Neural progenitor cell (in vitro differentiated cells): Measurements from ENCODE around the gene RPS26. TPM values are rescaled to one million over a fixed set of nuclear protein-coding genes. Genes with fewer than 3 reads are reported as not detected.

Experiments used
- DNase-seq: peaks from one replicate; pipeline ENCODE4 v3.0.0-alpha.2; 2016; ENCODE audit warnings: low spot score
- H2AFZ ChIP-seq: fragments of 200-600 bp; sonication (generic); replicated peaks from 2 replicates; pipeline ENCODE4 v1.6.1; 2016; ENCODE audit warnings: antibody characterized with exemption
- H3F3A ChIP-seq: fragments of 200-600 bp; sonication (generic); 2 replicates; pipeline ENCODE4 v1.6.1; 2016; ENCODE audit warnings: antibody characterized with exemption, low read depth
- H3K27ac ChIP-seq: fragments of 200-600 bp; sonication (generic); 2 replicates; pipeline ENCODE4 v1.5.1; 2016; ENCODE audit warnings: mild to moderate bottlenecking
- H3K27me3 ChIP-seq: fragments of 200-600 bp; sonication (generic); 2 replicates; pipeline ENCODE4 v1.6.1; 2016; ENCODE audit warnings: mild to moderate bottlenecking, moderate library complexity
- H3K36me3 ChIP-seq: fragments of 200-600 bp; sonication (generic); 2 replicates; pipeline ENCODE4 v1.5.1; 2016
- H3K4me1 ChIP-seq: fragments of 200-600 bp; sonication (generic); 2 replicates; pipeline ENCODE4 v1.6.1; 2016; ENCODE audit warnings: mixed run types
- H3K4me2 ChIP-seq: fragments of 200-600 bp; sonication (generic); 2 replicates; pipeline ENCODE4 v1.6.1; 2016
- H3K4me3 ChIP-seq: fragments of 200-600 bp; sonication (generic); 2 replicates; pipeline ENCODE4 v1.5.1; 2016
- H3K79me2 ChIP-seq: fragments of 200-600 bp; sonication (generic); 2 replicates; pipeline ENCODE4 v1.6.1; 2016; ENCODE audit warnings: low read depth
- H3K9ac ChIP-seq: fragments of 200-600 bp; sonication (generic); 2 replicates; pipeline ENCODE4 v1.6.1; 2016
- H3K9me3 ChIP-seq: fragments of 200-600 bp; sonication (generic); 2 replicates; pipeline ENCODE4 v1.5.1; 2016; ENCODE audit warnings: low read depth
- H4K20me1 ChIP-seq: fragments of 200-600 bp; sonication (generic); 2 replicates; pipeline ENCODE4 v1.6.1; 2016; ENCODE audit warnings: low read depth
- H3K27ac Mint-ChIP-seq: 3 replicates; pipeline ENCODE4 v1.8.0; 2021; ENCODE audit warnings: mixed read lengths
- H3K27me3 Mint-ChIP-seq: 2 replicates; pipeline ENCODE4 v1.8.0; 2022; ENCODE audit warnings: low read depth, mild to moderate bottlenecking, inconsistent platforms, moderate library complexity, mixed read lengths; ENCODE audit not compliant: insufficient read depth
- H3K36me3 Mint-ChIP-seq: 3 replicates; pipeline ENCODE4 v1.8.0; 2021; ENCODE audit warnings: mixed read lengths
- H3K4me1 Mint-ChIP-seq: 3 replicates; pipeline ENCODE4 v1.8.0; 2021; ENCODE audit warnings: mixed read lengths
- H3K4me3 Mint-ChIP-seq: 3 replicates; pipeline ENCODE4 v1.8.0; 2021; ENCODE audit warnings: mild to moderate bottlenecking, moderate library complexity, mixed read lengths
- H3K9me3 Mint-ChIP-seq: 3 replicates; pipeline ENCODE4 v1.8.0; 2020; ENCODE audit warnings: mixed read lengths
- CTCF ChIP-seq: fragments of 200-600 bp; sonication (generic); IDR thresholded peaks from 2 replicates; pipeline ENCODE4 v1.5.1; 2017; ENCODE audit warnings: antibody characterized with exemption, mild to moderate bottlenecking
- EZH2 ChIP-seq: fragments of 200-600 bp; sonication (generic); IDR thresholded peaks from 2 replicates; pipeline ENCODE4 v1.6.1; 2017; ENCODE audit warnings: antibody characterized with exemption, mild to moderate bottlenecking, moderate library complexity
- EZH2phosphoT487 ChIP-seq: fragments of 200-600 bp; sonication (generic); IDR thresholded peaks from 2 replicates; pipeline ENCODE4 v1.6.1; 2017; ENCODE audit warnings: antibody characterized with exemption
- total RNA-seq: library from RNA; depleted of rRNA; stranded (reverse); fragments of >200 nt; gene quantifications from 2 replicates; pipeline ENCODE4 v1.2.3, GENCODE V29; 2015; ENCODE audit warnings: low replicate concordance

The RPS26 gene
- total RNA-seq, 1 donor from 2014 or later = 721 TPM

GRCh38 chr12:56079723-56080555 is 38.2 kb downstream of the RPS26 start, which contains the start of gene ERBB3:
TSS of gene ERBB3 (plus strand) at chr12:56080165. CDS start at chr12:56080301, 136 bp downstream.
- TF ChIP-seq EZH2 = peak; percentile 25
- peak; percentile 58 for TF ChIP-seq EZH2phosphoT487
- no peak for TF ChIP-seq CTCF
- H3K27ac Mint-ChIP-seq = no peak within 1 kb of the TSS
- H3K4me2 ChIP-seq = peak within 1 kb of the TSS; percentile 98

GRCh38 chr12:56080556-56081138 is 38.9 kb downstream of the RPS26 start:
- Mint-ChIP-seq H3K9me3 (peaks cover 6% of the 10 kb centered on the region), H3K27me3 (peaks cover 23% of the 10 kb centered on the region), H3K4me1 (peaks cover 8% of the 10 kb centered on the region), H3K27ac (no peak overlapping the region), H3K4me3 (peak overlapping the region; percentile 89), H3K36me3 (no peaks in the 10 kb centered on the region)
- peak; percentile 45 for DNase-seq
- no peak overlapping the region for H3K9ac ChIP-seq
- peaks cover 27% of the 10 kb centered on the region for H3F3A ChIP-seq
- peak overlapping the region; percentile 98 for H3K4me2 ChIP-seq
- H3K79me2 ChIP-seq = no peaks in the 10 kb centered on the region
- H3K4me1 ChIP-seq = peaks cover 16% of the 10 kb centered on the region
- H3K27ac ChIP-seq = no peak overlapping the region
- no peaks in the 10 kb centered on the region for H3K9me3 ChIP-seq
- peaks cover 25% of the 10 kb centered on the region for H3K27me3 ChIP-seq
- peak overlapping the region; percentile 98 for H2AFZ ChIP-seq
- no peak for TF ChIP-seq CTCF
- TF ChIP-seq EZH2phosphoT487 = no peak
- TF ChIP-seq EZH2 = no peak
- no peaks in the 10 kb centered on the region for H3K36me3 ChIP-seq
- H4K20me1 ChIP-seq = no peaks in the 10 kb centered on the region
- H3K4me3 ChIP-seq = peak overlapping the region; percentile 75

More at GRCh38 chr12:56079723-56080555, 38.2 kb downstream of the RPS26 start, which contains the start of gene ERBB3:
- Histone ChIP-seq H3K9ac (no peak within 1 kb of the TSS), H3K27ac (no peak within 1 kb of the TSS), H3K9me3 (no peaks in the 10 kb centered on the region), H2AFZ (peak within 1 kb of the TSS; percentile 98), H3K36me3 (no peaks in the 10 kb centered on the region), H3K4me1 (peaks cover 16% of the 10 kb centered on the region), H3K79me2 (no peaks in the 10 kb centered on the region), H4K20me1 (no peaks in the 10 kb centered on the region), H3K4me3 (peak within 1 kb of the TSS; percentile 75), H3K27me3 (peaks cover 25% of the 10 kb centered on the region), H3F3A (peaks cover 27% of the 10 kb centered on the region)
- Mint-ChIP-seq H3K27me3 (peaks cover 23% of the 10 kb centered on the region), H3K9me3 (peaks cover 6% of the 10 kb centered on the region), H3K4me1 (peaks cover 8% of the 10 kb centered on the region), H3K36me3 (no peaks in the 10 kb centered on the region), H3K4me3 (peak within 1 kb of the TSS; percentile 89)
- DNase-seq = peak; percentile 78

GRCh38 chr12:56081393-56082347 is 40.0 kb downstream of the RPS26 start:
- Histone ChIP-seq H3K4me2 (peak overlapping the region; percentile 46), H3K27ac (no peak overlapping the region), H3K36me3 (no peaks in the 10 kb centered on the region), H3K4me1 (peaks cover 16% of the 10 kb centered on the region), H3K79me2 (no peaks in the 10 kb centered on the region), H3K27me3 (peaks cover 25% of the 10 kb centered on the region), H2AFZ (no peak overlapping the region), H4K20me1 (no peaks in the 10 kb centered on the region), H3K9me3 (no peaks in the 10 kb centered on the region), H3F3A (peaks cover 27% of the 10 kb centered on the region), H3K9ac (no peak overlapping the region), H3K4me3 (no peak overlapping the region)
- Mint-ChIP-seq H3K36me3 (no peaks in the 10 kb centered on the region), H3K4me1 (peaks cover 8% of the 10 kb centered on the region), H3K9me3 (peaks cover 5% of the 10 kb centered on the region), H3K27ac (no peak overlapping the region), H3K4me3 (peak overlapping the region; percentile 89), H3K27me3 (peaks cover 23% of the 10 kb centered on the region)
- TF ChIP-seq EZH2phosphoT487 (no peak), CTCF (no peak), EZH2 (no peak)
- peak; percentile 18 for DNase-seq
